ENCODE data around the gene HTR7. TPM values are rescaled to one million over a fixed set of nuclear protein-coding genes. Genes with fewer than 3 reads are reported as not detected.

Gene HTR7
- total RNA-seq, 1 experiment from 2014 or later: not detected

GRCh38 chr10:90784771-90785170 lies 73.1 kb downstream of the HTR7 start:
- Histone ChIP-seq H3K4me1 (no peaks in the 10 kb centered on the region), H3K9me3 (no peaks in the 10 kb centered on the region), H3K4me3 (ENCODE audit: low read depth, low read length) (no peak overlapping the region), H3K27me3 (replicated peaks; ENCODE audit: control insufficient read depth, insufficient read depth, low read length) (no peaks in the 10 kb centered on the region), H3K36me3 (ENCODE audit: control insufficient read depth, insufficient read depth, low read length) (no peaks in the 10 kb centered on the region)
- H3K27me3 Mint-ChIP-seq (ENCODE audit: insufficient read depth, unreplicated experiment): peaks cover 24% of the 10 kb centered on the region
- no peaks in the 10 kb centered on the region for H3K36me3 Mint-ChIP-seq (ENCODE audit: insufficient read depth, unreplicated experiment)
- no peak for DNase-seq
- BruUV-seq (replicated peaks): no TSS peak
- TF ChIP-seq, protein P1, sequence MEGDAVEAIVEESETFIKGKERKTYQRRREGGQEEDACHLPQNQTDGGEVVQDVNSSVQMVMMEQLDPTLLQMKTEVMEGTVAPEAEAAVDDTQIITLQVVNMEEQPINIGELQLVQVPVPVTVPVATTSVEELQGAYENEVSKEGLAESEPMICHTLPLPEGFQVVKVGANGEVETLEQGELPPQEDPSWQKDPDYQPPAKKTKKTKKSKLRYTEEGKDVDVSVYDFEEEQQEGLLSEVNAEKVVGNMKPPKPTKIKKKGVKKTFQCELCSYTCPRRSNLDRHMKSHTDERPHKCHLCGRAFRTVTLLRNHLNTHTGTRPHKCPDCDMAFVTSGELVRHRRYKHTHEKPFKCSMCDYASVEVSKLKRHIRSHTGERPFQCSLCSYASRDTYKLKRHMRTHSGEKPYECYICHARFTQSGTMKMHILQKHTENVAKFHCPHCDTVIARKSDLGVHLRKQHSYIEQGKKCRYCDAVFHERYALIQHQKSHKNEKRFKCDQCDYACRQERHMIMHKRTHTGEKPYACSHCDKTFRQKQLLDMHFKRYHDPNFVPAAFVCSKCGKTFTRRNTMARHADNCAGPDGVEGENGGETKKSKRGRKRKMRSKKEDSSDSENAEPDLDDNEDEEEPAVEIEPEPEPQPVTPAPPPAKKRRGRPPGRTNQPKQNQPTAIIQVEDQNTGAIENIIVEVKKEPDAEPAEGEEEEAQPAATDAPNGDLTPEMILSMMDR (IDR thresholded peaks at IDR 0.05; ENCODE audit: insufficient read depth in 1 of 2, low read depth in 1 of 2, low read length in 1 of 2, severe bottlenecking in 1 of 2, unreplicated experiment in 1 of 2): no peak
- intact Hi-C loops (cut with micrococcal nuclease; ENCODE audit: unreplicated experiment): no loop called here
- H3K9me3 Mint-ChIP-seq (ENCODE audit: unreplicated experiment): no peaks in the 10 kb centered on the region
- H3K4me1 Mint-ChIP-seq (ENCODE audit: low read depth, unreplicated experiment): no peaks in the 10 kb centered on the region
- H3K27ac Mint-ChIP-seq (ENCODE audit: unreplicated experiment): no peak overlapping the region
- CTCF ChIA-PET: no interaction called here
- POLR2A ChIA-PET: no interaction called here
- no peak overlapping the region for H3K4me3 Mint-ChIP-seq (ENCODE audit: unreplicated experiment)

- H3K4me1 ChIP-seq: no peaks in the 10 kb centered on the region
- POLR2A ChIA-PET: no interaction called here
- no peaks in the 10 kb centered on the region for H3K9me3 ChIP-seq
- no peak overlapping the region for H3K4me3 Mint-ChIP-seq (ENCODE audit: unreplicated experiment)
- TF ChIP-seq, protein P1 (IDR thresholded peaks at IDR 0.05; ENCODE audit: insufficient read depth in 1 of 2, low read depth in 1 of 2, low read length in 1 of 2, severe bottlenecking in 1 of 2, unreplicated experiment in 1 of 2): no peak
- peaks cover 18% of the 10 kb centered on the region for H3K27me3 Mint-ChIP-seq (ENCODE audit: insufficient read depth, unreplicated experiment)
- no peaks in the 10 kb centered on the region for H3K9me3 Mint-ChIP-seq (ENCODE audit: unreplicated experiment)
- H3K4me1 Mint-ChIP-seq (ENCODE audit: low read depth, unreplicated experiment): no peaks in the 10 kb centered on the region
- CTCF ChIA-PET: no interaction called here
- no TSS peak for BruUV-seq (replicated peaks)
- intact Hi-C loops (cut with micrococcal nuclease; ENCODE audit: unreplicated experiment): no loop called here
- H3K4me3 ChIP-seq (ENCODE audit: low read depth, low read length): no peak overlapping the region
- H3K36me3 ChIP-seq (ENCODE audit: control insufficient read depth, insufficient read depth, low read length): no peaks in the 10 kb centered on the region
- H3K36me3 Mint-ChIP-seq (ENCODE audit: insufficient read depth, unreplicated experiment): no peaks in the 10 kb centered on the region
- H3K27ac Mint-ChIP-seq (ENCODE audit: unreplicated experiment): no peak overlapping the region
- H3K27me3 ChIP-seq (replicated peaks; ENCODE audit: control insufficient read depth, insufficient read depth, low read length): no peaks in the 10 kb centered on the region
- DNase-seq: no peak
Measured at GRCh38 chr10:90780488-90780887, 77.4 kb downstream of the HTR7 start.

GRCh38 chr10:90779548-90779947 lies 78.3 kb downstream of the HTR7 start:
- TF ChIP-seq, protein P1 (IDR thresholded peaks at IDR 0.05; ENCODE audit: insufficient read depth in 1 of 2, low read depth in 1 of 2, low read length in 1 of 2, severe bottlenecking in 1 of 2, unreplicated experiment in 1 of 2): peak; percentile 10 to 23
- Histone ChIP-seq H3K27me3 (replicated peaks; ENCODE audit: control insufficient read depth, insufficient read depth, low read length) (no peaks in the 10 kb centered on the region), H3K4me3 (ENCODE audit: low read depth, low read length) (no peak overlapping the region), H3K4me1 (no peaks in the 10 kb centered on the region), H3K36me3 (ENCODE audit: control insufficient read depth, insufficient read depth, low read length) (no peaks in the 10 kb centered on the region), H3K9me3 (no peaks in the 10 kb centered on the region)
- DNase-seq: peak in 1 of 2 experiments; percentile 9
- ChIA-PET CTCF (no interaction called here), POLR2A (no interaction called here)
- BruUV-seq (replicated peaks): no TSS peak
- Mint-ChIP-seq H3K27ac (ENCODE audit: unreplicated experiment) (no peak overlapping the region), H3K9me3 (ENCODE audit: unreplicated experiment) (no peaks in the 10 kb centered on the region), H3K36me3 (ENCODE audit: insufficient read depth, unreplicated experiment) (no peaks in the 10 kb centered on the region), H3K4me3 (ENCODE audit: unreplicated experiment) (no peak overlapping the region), H3K4me1 (ENCODE audit: low read depth, unreplicated experiment) (no peaks in the 10 kb centered on the region), H3K27me3 (ENCODE audit: insufficient read depth, unreplicated experiment) (peaks cover 19% of the 10 kb centered on the region)
- intact Hi-C loops (cut with micrococcal nuclease; ENCODE audit: unreplicated experiment): no loop called here

All from Caco-2 (cell line).